Activated naive CD4-positive, alpha-beta T cell treated with anti-CD3 and anti-CD28 coated beads for 36 hours (primary cell): ENCODE results near the gene COA7. TPM values are rescaled to one million over a fixed set of nuclear protein-coding genes. Genes with fewer than 3 reads are reported as not detected.

Source experiments
- CTCF ChIA-PET: fragments of 350-600 bp; sonication (Branson Sonifier 250); formaldehyde crosslinking; loops from one replicate; lab custom pipeline; 2021; ENCODE audit warnings: antibody characterized with exemption; lab: Charles Lee
- DNase-seq: peaks from one replicate; pipeline ENCODE4 v3.0.0-alpha.2; 2020
- H3K27ac Mint-ChIP-seq: one replicate; pipeline ENCODE4 v1.8.0; 2021; ENCODE audit warnings: mild to moderate bottlenecking, mixed read lengths
- H3K27me3 Mint-ChIP-seq: one replicate; pipeline ENCODE4 v1.8.0; 2021; ENCODE audit warnings: low read depth, mixed read lengths
- H3K36me3 Mint-ChIP-seq: one replicate; pipeline ENCODE4 v1.8.0; 2021; ENCODE audit warnings: low read depth, mixed read lengths
- H3K4me1 Mint-ChIP-seq: one replicate; pipeline ENCODE4 v1.8.0; 2021; ENCODE audit warnings: low read depth, mixed read lengths
- H3K4me3 Mint-ChIP-seq: one replicate; pipeline ENCODE4 v1.8.0; 2021; ENCODE audit warnings: mild to moderate bottlenecking, moderate library complexity, mixed read lengths
- H3K9me3 Mint-ChIP-seq: one replicate; pipeline ENCODE4 v1.8.0; 2021; ENCODE audit warnings: mixed read lengths
- intact Hi-C: fragments of 100-400 bp; cut with micrococcal nuclease; formaldehyde crosslinking; loops from one replicate; pipeline ENCODE4 v1.15.1; 2023
- total RNA-seq, 2 experiments: library from RNA; stranded (reverse); gene quantifications; one replicate each; pipeline ENCODE4 v1.2.3, GENCODE V29; 2021

COA7 gene
- total RNA-seq, 2 experiments from 2014 or later = 11.4 to 11.7 TPM

DNA sequence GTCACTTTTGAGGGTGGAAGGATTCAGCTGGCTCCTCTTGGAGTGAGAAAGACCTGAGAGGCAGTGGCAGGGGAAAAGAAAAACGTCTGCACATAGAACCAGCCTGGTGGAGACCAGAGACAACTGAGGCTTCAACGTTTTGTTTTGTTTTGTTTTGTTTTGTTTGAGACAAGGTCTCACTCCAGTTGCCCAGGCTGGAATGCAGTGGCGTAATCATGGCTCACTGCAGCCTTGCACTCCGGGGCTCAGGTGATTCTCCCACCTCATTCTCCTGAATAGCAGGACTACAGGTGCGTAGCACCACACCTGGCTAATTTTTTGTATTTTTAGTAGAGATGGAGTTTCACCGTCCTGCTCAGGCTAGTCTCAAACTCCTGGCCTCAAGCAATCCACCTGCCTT is 52.9 kb downstream of the COA7 start:
- CTCF ChIA-PET = no interaction called here
- no peak overlapping the region for H3K4me3 Mint-ChIP-seq
- intact Hi-C loops = no loop called here
- H3K4me1 Mint-ChIP-seq = peaks cover 21% of the 10 kb centered on the region
- no peaks in the 10 kb centered on the region for H3K27me3 Mint-ChIP-seq
- H3K9me3 Mint-ChIP-seq = no peaks in the 10 kb centered on the region
- no peak for DNase-seq
- H3K36me3 Mint-ChIP-seq = peaks cover 20% of the 10 kb centered on the region
- H3K27ac Mint-ChIP-seq = no peak overlapping the region

DNA sequence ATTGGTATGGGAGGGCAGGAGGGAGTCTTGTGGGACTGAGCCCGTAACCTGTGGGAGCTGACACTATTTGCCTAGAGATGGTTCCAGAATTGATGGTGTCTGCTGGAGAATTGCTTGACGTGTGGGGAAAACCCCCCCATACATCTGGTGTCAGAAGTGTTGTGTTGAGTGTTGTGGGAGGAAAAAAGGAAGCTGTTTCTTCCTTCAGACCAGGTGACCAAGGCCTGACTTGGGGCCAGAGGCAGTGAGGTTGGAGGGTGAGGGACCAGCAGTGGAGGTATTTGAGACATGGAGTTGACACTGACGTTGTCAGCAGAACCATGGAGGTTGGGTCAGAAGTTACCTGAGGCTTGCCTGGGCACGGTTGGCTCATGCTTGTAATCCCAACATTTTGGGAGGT is 56.8 kb downstream of the COA7 start:
- Mint-ChIP-seq H3K36me3 (peaks cover 17% of the 10 kb centered on the region), H3K27me3 (no peaks in the 10 kb centered on the region), H3K9me3 (no peaks in the 10 kb centered on the region), H3K4me3 (no peak overlapping the region), H3K4me1 (peaks cover 53% of the 10 kb centered on the region), H3K27ac (peak overlapping the region; percentile 64)
- CTCF ChIA-PET = no interaction called here
- no peak for DNase-seq
- intact Hi-C loops = no loop called here

DNA sequence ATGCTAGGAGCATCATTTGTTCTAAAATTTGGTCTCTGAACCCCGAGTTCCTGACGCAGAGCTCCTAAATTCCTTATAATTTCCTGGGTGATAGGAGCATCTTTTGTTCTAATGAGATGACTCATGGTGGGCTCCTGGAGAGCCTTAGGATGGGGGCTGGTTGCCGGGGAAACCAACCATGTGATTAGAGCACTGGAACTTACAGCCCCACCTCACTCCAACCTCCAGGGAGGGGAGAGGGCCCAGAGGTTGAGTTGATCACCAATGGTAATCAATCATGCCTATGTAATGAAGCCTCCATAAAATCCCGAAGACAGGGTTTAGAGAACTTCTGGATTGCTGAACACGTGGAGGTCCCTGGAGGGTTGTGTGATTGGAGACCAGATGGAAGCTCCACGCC is 57.5 kb downstream of the COA7 start:
- CTCF ChIA-PET = no interaction called here
- Mint-ChIP-seq H3K4me1 (peaks cover 56% of the 10 kb centered on the region), H3K27me3 (no peaks in the 10 kb centered on the region), H3K36me3 (peaks cover 17% of the 10 kb centered on the region), H3K4me3 (no peak overlapping the region), H3K9me3 (no peaks in the 10 kb centered on the region), H3K27ac (no peak overlapping the region)
- intact Hi-C loops = no loop called here
- DNase-seq = no peak

DNA sequence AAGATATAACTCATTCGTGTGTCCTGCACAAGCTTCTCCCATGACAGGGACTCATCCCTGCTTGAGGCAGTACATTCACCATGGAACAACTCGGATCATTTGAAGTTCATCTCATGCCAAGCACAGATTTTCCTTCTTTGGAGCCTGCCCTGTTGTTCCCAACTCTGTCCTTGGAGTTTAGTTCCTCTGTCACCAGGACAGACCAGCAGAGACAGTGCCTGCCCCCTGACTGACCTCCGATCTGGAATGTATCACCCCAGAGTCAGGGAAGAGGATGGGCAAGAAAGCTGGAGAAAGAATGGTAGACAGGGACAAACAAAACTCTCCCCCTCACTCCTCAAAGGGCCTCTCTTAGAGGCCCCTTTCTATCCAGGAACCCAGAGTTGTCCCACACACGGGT is 60.2 kb downstream of the COA7 start:
- H3K27ac Mint-ChIP-seq = peak overlapping the region; percentile 98
- DNase-seq = no peak
- no peaks in the 10 kb centered on the region for H3K9me3 Mint-ChIP-seq
- H3K4me1 Mint-ChIP-seq = peaks cover 78% of the 10 kb centered on the region
- H3K36me3 Mint-ChIP-seq = peaks cover 11% of the 10 kb centered on the region
- CTCF ChIA-PET = interaction anchor here (0.7 kb wide), 2 partner anchors 32 to 358 kb away, joined by 3 read pairs; no protein-coding TSS in a partner anchor
- H3K4me3 Mint-ChIP-seq = peak overlapping the region; percentile 73
- H3K27me3 Mint-ChIP-seq = no peaks in the 10 kb centered on the region
- intact Hi-C loops = loop anchor here (1.0 to 2.0 kb wide), 9 partner anchors 21 to 582 kb away; partner anchors contain the start of genes BTF3L4, CC2D1B, ORC1 and PRPF38A

DNA sequence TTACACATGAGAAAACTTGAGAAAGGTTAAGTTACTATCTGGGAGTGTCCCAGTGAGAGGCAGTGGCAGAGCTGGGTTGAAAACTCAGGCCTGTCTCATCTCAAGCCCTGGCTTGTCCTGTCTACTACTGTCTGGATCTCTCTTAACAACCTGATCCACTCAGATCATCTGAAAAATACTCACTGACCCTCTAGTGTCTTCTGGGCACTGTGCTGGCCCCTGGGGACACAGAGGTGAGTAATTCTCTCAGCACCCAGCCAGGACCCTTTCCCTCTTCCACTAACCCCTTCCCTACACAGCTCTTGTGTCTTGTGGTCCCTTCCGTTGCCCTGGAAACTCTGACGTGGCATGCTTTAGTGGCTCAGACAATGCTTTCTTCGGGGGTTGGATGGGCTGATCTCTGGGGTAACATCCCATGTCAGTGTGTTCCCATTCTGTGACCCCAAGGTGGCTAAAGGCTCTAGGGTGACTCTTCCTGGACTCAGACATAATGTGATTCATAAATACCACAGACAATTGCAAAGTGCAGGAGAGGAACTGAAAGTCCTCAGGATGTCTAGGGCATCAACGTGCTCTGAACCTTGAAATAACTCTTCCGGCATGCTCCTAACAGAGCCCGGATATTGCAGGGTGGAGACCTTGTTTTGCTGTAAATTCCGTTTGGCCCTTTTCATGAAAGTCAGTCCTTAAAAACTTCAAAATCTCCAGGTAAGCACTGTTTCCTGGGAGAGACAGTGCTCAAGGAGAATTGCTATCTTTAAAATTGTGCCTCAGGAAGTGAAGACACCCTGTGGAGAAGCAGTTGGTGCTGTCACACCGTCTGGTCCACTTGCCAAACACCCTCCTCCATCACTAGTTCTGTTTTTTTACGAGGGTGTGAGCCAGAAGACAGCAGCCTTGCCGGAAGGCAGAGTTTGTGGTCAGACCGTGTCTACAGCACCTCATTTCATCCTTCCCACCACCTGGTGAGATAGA is 61.1 kb downstream of the COA7 start:
- H3K9me3 Mint-ChIP-seq = no peaks in the 10 kb centered on the region
- H3K27me3 Mint-ChIP-seq = no peaks in the 10 kb centered on the region
- H3K36me3 Mint-ChIP-seq = peaks cover 6% of the 10 kb centered on the region
- peak; percentile 84 for DNase-seq
- H3K27ac Mint-ChIP-seq = peak overlapping the region; percentile 98
- intact Hi-C loops = loop anchor here (1.0 to 2.0 kb wide), 9 partner anchors 22 to 581 kb away; partner anchors contain the start of genes BTF3L4, CC2D1B, ORC1 and PRPF38A
- H3K4me3 Mint-ChIP-seq = peak overlapping the region; percentile 73
- H3K4me1 Mint-ChIP-seq = peaks cover 79% of the 10 kb centered on the region
- CTCF ChIA-PET = interaction anchor here (0.6 to 0.7 kb wide), 3 partner anchors 8 to 357 kb away, joined by 3 to 4 read pairs (median 3); no protein-coding TSS in a partner anchor

DNA sequence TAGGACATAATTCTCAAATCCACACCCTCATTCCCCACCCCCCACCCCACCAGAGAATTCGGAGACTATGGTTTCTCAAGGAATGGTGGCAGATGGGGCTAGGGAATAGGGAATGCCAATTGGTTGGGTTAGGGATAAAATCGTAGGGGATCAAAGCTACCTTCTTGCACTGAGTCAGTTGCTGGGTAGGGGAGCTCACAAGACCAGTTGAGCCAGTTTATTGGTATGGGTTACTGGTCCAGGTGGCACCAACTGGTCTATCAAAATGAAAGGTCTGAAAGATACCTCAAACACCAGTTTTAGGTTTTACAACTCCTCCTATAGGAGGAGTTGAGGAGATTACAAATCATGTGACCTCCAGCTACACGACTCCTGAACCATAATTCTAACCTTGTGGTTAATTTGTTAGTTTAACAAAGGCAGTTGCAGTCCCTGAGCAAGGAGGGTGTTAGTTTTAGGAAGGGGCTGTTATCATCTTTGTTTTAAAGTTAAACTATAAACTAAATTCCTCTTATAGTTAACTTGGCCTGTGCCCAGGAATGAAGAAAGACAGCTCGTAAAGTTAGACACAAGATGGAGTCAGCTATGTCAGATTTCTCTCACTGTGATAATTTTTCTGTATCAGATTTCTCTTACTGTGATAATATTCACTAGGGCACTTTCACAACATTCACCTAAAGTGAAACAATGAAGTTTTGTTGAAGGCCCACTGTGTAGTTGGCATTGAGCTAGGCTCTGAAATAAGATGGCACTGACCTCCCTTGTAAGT is 62.6 kb downstream of the COA7 start:
- peak overlapping the region; percentile 40 for H3K4me3 Mint-ChIP-seq
- H3K4me1 Mint-ChIP-seq = peaks cover 71% of the 10 kb centered on the region
- no peaks in the 10 kb centered on the region for H3K27me3 Mint-ChIP-seq
- H3K27ac Mint-ChIP-seq = peak overlapping the region; percentile 86
- H3K36me3 Mint-ChIP-seq = peaks cover 1% of the 10 kb centered on the region
- no peaks in the 10 kb centered on the region for H3K9me3 Mint-ChIP-seq
- no peak for DNase-seq
- CTCF ChIA-PET = interaction anchor here (0.5 to 1.5 kb wide), 4 partner anchors 26 to 310 kb away, joined by 3 to 5 read pairs (median 4); no protein-coding TSS in a partner anchor
- intact Hi-C loops = loop anchor here (2.0 kb wide), 2 partner anchors 67 to 211 kb away; no protein-coding TSS in a partner anchor

Other genes with a start within 250 kb of the COA7 start
- gene TUT4, start 145.3 kb downstream of the COA7 start, total RNA-seq = 10 to 100 TPM; 48.1 to 51.2 TPM
- 10 to 100 TPM; 20.4 to 20.6 TPM for gene GPX7, start 96.0 kb downstream of the COA7 start, total RNA-seq
- 10 to 100 TPM; 11.3 to 11.4 TPM for gene SHISAL2A, start 65.2 kb downstream of the COA7 start, total RNA-seq
- gene ZYG11B, start 28.1 kb upstream of the COA7 start, total RNA-seq = 10 to 100 TPM; 10.7 to 11.6 TPM
- under 1 TPM; 0.05 TPM for gene ZYG11A, start 144.4 kb upstream of the COA7 start, total RNA-seq
- gene ECHDC2, start 223.4 kb upstream of the COA7 start, total RNA-seq = 10 to 100 TPM; 47.4 to 53.5 TPM
- 10 to 100 TPM; 71.8 to 79.2 TPM for gene SCP2, start 228.9 kb upstream of the COA7 start, total RNA-seq